ENCODE results near the gene TSSK2.

The TSSK2 gene

GRCh38 chr22:19167106-19167869 is 36.2 kb downstream of the TSSK2 start:
- no peak for TF ChIP-seq CTCF (conservative IDR thresholded peaks at IDR 0.05; ENCODE audit: low read depth)
- DNase-seq (ENCODE audit: low spot score) = no peak
- POLR2A ChIA-PET (ENCODE audit: low non-redundant PET) = no interaction called here
- CTCF ChIA-PET = no interaction called here
- H3K27ac ChIP-seq = no peak overlapping the region

DNA sequence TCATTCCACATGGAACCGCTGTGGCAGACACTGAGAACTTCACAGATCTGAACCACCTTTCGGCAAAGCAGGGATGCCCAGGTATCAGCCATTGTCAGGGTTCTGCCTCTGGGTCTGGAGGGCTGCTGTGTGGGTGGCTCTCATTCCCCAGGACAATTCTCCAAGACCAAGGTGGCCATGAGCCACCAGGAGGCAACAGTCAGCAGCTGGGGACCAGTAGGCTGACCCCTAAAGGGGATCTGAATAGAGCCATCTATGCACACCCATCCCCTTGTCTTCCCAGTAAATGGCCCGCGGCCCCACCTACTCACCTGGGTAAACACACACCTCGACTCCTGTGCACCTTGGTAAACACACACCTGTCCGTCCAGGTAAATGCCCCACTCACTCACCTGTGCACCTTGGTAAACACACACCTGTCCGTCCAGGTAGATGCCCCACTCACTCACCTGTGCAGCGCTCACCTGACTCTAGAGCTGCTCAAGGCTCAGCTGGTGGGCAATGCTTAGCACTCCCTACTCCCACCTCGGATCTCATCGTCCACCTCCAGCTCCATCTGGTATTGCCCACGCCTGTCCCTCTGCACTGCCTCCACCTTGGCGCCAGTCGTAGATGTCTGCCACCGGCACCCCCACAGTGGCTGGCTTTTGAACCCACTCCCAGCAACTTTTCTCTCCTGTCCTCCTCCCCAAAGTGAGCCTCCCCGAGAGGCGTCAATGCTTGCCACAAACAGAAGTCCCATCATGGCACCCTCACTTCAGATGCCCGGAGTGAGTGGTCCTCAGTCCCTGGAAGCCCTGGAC is 37.2 kb downstream of the TSSK2 start:
- no peak for TF ChIP-seq CTCF (conservative IDR thresholded peaks at IDR 0.05; ENCODE audit: low read depth)
- POLR2A ChIA-PET (ENCODE audit: low non-redundant PET) = no interaction called here
- CTCF ChIA-PET = no interaction called here
- no peak overlapping the region for H3K27ac ChIP-seq
- no peak for DNase-seq (ENCODE audit: low spot score)

- no peak for DNase-seq (ENCODE audit: low spot score)
- no peak overlapping the region for H3K27ac ChIP-seq
- ChIA-PET CTCF (no interaction called here), POLR2A (ENCODE audit: low non-redundant PET) (no interaction called here)
- no peak for TF ChIP-seq CTCF (conservative IDR thresholded peaks at IDR 0.05; ENCODE audit: low read depth)
These were observed 38.2 kb downstream of the TSSK2 start for GRCh38 chr22:19169002-19169946.

GRCh38 chr22:19169947-19170318 is 38.8 kb downstream of the TSSK2 start:
- POLR2A ChIA-PET (ENCODE audit: low non-redundant PET) = no interaction called here
- TF ChIP-seq CTCF (conservative IDR thresholded peaks at IDR 0.05; ENCODE audit: low read depth) = no peak

DNA sequence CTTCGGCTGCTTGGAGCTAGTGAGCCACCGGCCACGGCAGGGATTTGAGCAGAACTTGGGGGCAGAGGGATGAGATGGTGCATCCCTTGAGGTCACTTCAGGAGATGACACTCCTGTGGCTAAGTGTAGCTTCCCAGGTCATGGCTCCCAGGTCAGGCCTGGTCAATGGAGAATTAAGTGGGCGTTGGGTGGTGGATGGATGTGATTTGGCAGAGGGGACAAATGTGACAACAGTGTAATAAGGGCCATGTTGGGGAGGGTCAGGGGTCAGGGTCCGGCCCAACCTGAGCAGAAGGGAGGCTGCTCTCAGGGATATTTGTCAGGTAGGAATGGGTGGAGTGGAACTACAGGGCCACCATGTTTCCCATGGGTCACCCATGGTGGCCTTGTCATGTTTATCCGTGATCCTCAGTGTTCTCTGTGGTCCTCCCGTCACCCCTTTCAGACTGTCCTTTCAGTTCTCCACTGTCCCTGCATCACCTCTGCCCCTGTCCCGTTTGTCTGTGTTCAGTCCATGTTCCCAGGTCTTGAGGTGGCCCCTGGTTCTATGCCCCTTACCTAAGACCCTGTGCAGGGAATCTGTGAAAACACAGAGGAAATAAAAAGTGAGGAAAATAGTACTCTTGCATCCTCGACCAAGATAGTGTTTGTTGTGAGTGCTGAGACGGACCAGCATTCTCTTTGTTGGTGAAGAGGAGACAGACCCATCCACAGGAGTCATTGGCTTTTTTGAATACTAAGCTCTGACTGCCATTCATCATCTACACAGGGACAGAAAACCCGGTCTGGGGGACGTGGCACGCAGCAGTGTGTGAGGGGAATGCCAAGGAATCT is 41.3 kb downstream of the TSSK2 start:
- TF ChIP-seq CTCF (conservative IDR thresholded peaks at IDR 0.05; ENCODE audit: low read depth) = no peak
- CTCF ChIA-PET = no interaction called here
- POLR2A ChIA-PET (ENCODE audit: low non-redundant PET) = no interaction called here
- DNase-seq (ENCODE audit: low spot score) = no peak
- peak overlapping the region; percentile 96 for H3K27ac ChIP-seq

More at GRCh38 chr22:19169947-19170318, 38.8 kb downstream of the TSSK2 start:
- H3K27ac ChIP-seq = no peak overlapping the region
- DNase-seq (ENCODE audit: low spot score) = no peak
- CTCF ChIA-PET = no interaction called here

Measured in RWPE1 (cell line).